Measurements from ENCODE around the gene UCMA.

UCMA gene

DNA sequence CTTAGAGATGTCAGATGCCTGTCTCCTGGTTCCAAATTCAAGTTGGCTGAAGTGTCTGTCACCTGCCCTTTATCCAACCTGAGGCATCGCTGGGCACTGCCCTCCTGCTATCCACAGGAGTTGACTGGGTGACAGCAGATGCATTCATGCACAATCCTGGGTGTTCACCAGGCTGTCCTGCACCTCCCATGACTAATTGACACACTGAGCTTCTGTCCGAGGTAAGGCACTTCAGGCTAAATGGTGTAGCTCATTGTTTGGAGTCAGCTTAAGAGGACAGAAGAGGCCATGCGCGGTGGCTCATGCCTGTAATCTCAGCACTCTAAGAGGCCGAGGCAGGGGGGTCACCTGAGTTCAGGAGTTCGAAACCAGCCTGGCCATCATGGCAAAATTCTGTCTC lies 2.4 kb downstream of the UCMA start:
- no peak for DNase-seq

GRCh38 chr10:13231190-13231589 lies 3.0 kb downstream of the UCMA start:
- no peak for DNase-seq

- no peak for DNase-seq
Observed at GRCh38 chr10:13227031-13227430, 7.1 kb downstream of the UCMA start.

DNA sequence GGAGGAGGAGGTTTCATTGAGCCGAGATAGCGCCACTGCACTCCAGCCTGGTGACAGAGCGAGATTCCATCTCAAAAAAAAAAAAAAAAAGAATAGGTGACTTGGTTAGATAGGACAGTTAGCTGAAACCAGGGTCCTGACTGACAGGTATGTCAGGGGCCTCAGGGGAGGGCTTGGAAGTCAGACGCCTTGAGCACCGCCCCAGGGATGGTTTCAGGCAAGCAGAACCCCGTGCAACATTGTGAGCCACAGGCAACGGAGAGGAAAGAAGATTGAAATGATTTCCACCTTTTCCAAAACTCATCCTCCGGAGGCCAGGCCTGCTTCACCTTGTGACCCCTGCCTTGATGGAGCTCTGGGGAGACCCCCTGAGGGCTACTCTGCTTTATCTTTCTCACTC lies 8.6 kb downstream of the UCMA start:
- DNase-seq: no peak

GRCh38 chr10:13224210-13224995 lies 9.8 kb downstream of the UCMA start:
- no peak for DNase-seq

- DNase-seq: no peak
Observed at GRCh38 chr10:13223241-13223640, 10.9 kb downstream of the UCMA start.

DNA sequence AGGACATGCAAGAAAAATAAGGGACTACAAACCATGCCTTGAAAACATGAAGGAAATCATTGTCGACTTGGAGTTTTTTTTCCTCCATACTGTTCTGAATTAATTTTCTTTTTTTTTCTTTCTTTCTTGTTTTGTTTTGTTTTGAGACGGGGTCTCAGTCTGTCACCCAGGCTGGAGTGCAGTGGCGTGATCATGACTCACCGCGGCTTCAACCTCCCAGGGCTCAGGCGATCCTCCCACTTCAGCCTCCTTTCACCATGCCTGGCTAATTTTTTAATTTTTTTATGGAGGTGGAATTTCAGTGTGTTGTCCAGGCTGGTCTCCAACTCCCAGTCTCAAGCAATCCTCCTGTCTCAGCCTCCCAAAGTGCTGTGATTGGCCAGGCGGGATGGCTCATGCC lies 11.6 kb downstream of the UCMA start:
- no peak for DNase-seq

DNA sequence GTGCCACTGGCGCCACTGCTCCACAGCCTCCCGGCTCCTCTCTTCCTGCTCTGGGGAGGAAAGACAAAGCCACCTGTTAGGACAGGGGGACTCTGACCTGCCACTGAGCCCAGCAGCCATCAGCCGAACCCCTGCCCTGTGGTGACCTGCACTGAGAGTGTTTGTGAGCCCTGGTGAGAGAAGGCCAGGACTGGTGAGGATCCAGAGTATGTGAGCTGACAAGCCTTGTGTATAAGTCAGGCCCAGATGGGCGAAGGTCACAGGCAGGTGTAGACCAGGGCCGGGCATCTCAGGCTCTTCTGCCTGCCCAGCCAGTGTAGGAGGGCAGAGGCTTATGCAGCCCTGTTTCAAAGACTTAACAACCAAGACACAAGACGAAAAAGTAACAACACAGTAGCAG lies 12.0 kb downstream of the UCMA start:
- DNase-seq: no peak

- DNase-seq: no peak
Observed at GRCh38 chr10:13221572-13221971, 12.6 kb downstream of the UCMA start.

- no peak for DNase-seq
Observed at GRCh38 chr10:13219685-13220670, 14.2 kb downstream of the UCMA start.

DNA sequence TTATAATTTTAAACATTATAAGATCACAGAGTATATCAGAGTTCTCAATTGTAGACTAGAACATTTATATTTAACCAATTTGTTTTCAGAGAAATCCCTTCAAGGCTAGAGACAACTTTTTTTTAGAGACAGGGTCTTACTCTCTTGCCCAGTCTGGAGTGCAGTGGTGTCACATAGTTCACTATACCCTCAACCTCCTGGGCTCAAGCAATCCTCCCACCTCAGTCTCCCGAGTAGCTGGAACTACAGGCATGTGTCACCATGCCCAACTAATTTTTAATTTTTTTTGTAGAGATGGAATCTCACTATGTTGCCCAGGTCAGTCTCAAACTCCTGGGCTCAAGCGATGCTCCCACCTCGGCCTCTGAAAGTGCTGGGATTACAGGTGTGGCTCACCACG lies 15.3 kb downstream of the UCMA start:
- DNase-seq: no peak

- DNase-seq: no peak
Observed at GRCh38 chr10:13213163-13213562, 21.0 kb downstream of the UCMA start.

GRCh38 chr10:13206546-13207443 lies 27.4 kb downstream of the UCMA start:
- no peak for DNase-seq

- DNase-seq: no peak
Observed at GRCh38 chr10:13206091-13206490, 28.1 kb downstream of the UCMA start.

- no peak for DNase-seq
Observed at GRCh38 chr10:13201132-13201531, 33.0 kb downstream of the UCMA start.

GRCh38 chr10:13195016-13195415 lies 39.2 kb downstream of the UCMA start:
- DNase-seq: no peak

GRCh38 chr10:13193637-13194036 lies 40.5 kb downstream of the UCMA start:
- DNase-seq: no peak

DNA sequence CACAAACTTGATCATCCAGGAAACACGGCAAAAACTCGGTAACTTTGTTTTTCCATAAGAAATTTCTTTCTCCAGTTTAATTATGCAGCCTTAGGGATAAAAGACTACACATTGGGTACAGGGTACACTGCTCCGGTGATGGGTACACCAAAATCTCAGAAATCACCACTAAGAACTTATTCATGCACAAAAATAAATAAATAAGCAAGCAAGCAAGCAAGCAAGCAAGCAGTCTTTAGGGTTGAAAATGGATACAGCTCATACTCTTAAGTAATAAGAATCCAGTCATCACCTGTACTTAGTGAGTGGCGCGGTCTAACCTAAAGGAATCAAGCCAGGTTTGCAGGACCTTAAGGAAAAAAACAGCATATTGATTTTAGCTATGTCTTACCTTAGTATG lies 42.8 kb downstream of the UCMA start:
- no peak for DNase-seq

DNA sequence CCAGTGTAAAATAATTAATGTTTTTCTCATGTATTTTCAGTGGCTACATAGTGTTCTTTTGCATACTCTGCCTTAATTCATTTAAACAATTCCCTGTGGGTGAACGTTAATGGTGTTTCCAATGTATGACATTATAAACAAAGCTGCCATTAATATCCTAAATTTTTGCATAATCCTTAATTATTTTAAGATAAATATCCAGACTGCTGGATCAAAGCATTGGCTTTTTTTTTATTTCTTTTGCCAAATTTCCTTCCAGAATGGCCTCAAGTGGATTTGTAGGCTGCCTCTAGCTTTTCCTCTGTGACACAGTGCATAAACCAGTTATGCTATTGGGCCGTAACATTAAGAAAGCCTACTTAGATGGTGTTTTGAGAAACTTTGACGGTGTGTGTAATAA lies 43.4 kb downstream of the UCMA start:
- DNase-seq: no peak

- no peak for DNase-seq
Observed at GRCh38 chr10:13189961-13190360, 44.2 kb downstream of the UCMA start.

DNA sequence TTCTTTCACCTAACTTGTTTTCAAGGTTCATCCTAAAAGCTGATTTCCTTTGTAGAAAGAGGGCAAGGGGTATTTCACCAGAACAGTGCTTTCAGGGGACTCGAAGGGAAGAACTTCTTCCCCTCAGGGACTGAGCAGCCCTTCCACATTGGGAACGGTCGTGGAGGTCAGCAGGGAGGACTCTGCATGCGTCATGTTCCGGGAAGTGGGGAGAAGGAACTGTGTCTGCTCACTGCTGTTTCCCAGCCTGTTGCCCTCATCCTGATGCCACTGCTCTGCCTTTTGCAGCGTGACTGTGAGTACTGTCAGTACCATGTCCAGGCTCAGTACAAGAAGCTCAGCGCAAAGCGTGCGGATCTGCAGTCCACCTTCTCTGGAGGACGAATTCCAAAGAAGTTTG lies 45.6 kb downstream of the UCMA start:
- DNase-seq: no peak

DNA sequence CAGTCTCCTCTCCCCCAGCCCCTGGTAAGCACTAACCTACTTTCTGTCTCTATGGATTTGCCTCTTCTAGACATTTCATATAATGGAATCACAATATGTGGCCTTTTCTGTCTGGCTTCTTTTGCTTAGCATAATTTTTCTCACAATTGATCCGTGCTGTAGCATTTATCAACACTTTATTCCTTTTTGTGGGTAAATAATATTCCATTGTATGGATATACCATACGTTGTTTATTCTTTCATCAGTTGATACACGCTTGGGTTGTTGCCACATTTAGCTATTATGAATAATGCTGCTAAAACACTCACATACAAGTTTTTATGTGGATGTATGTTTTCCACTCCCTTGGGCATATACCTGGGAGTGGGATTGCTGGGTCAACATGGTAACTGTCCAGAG lies 47.0 kb downstream of the UCMA start:
- no peak for DNase-seq

Data from NCI-H345 (cell line).